ENCODE results near the gene CLDN9. TPM values are rescaled to one million over a fixed set of nuclear protein-coding genes. Genes with fewer than 3 reads are reported as not detected.

The CLDN9 gene
- total RNA-seq, 1 experiment from 2014 or later, result not detected

DNA sequence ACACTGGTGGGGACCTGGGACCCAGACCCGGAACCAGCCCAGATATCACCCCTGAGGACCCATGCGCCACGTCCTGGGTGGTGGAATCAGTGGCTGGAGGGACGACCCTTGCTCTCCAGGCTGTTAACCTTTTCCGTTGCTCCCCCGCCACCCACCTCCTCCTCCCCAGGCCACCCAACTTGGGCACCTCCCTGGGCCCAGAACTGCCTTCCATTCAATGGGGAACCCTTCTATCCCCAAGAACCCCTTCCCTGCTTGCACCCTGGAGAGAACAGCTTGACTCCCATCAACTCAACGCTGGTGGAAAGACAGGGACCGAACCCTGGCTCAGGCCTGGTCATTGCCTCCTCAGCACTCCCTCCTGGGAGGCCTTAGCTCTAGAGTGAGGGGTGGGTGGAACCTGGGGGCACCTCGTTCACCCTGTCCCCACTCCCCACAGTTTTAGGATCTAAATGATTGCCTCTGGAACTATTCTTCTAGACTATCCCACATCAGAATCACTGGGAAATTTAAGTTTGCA, 47.1 kb downstream of the CLDN9 start:
- Histone ChIP-seq H3K4me3 (ENCODE audit: low read length) (peak overlapping the region; percentile 91), H3K27ac (ENCODE audit: low read length) (no peak overlapping the region)

DNA sequence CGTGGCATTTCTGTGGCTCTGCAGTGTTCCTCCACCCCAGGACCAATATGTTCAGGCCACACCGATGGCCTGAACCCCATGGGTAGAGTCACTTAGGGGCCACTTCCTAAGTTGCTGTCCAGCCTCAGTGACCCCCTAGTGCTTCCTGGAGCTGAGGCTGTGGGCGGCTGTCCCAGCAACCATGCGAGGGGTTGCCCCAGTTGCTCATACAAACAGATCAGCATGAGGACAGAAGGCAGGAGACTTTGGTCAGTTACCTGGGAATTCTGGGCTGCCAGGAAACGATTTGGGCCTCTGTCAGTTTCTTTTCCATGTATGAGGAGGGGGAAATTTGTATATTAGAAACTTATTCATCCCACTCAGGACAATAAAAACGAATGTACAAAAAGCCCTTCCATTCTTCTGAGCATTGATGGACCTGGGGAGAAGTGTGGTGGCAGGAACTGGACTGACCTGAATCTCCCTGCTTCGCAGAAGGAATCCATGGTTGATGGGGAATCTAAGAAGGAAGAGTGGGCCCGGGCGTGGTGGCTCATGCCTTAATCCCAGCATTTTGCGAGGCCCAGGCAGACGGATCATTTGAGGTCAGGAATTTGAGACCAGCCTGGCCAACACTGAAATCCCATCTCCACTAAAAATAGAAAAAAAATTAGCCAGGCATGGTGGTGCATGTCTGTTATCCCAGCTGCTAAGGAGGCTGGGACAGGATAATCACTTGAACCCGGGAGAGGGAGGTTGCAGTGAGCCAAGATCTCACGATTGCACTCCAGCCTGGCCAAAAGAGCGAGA, 47.8 kb downstream of the CLDN9 start:
- Histone ChIP-seq H3K27ac (ENCODE audit: low read length) (no peak overlapping the region), H3K36me3 (ENCODE audit: insufficient read depth, low read length) (no peaks in the 10 kb centered on the region), H3K9me2 (replicated peaks; ENCODE audit: insufficient read depth, low read length) (no peaks in the 10 kb centered on the region), H3K27me3 (ENCODE audit: low read length) (no peaks in the 10 kb centered on the region), H2AFZ (ENCODE audit: low read length) (no peak overlapping the region), H3K79me2 (ENCODE audit: low read length) (no peaks in the 10 kb centered on the region), H3K4me2 (ENCODE audit: low read depth, low read length, poor library complexity, severe bottlenecking) (no peak overlapping the region), H4K20me1 (ENCODE audit: insufficient read depth, low read depth, low read length) (0 out of 2 replicates have a peak, but pooled peaks cover 11% of the 10 kb centered on the region), H3K4me3 (ENCODE audit: low read length) (no peak overlapping the region), H3K4me1 (ENCODE audit: low read length) (peaks cover 11% of the 10 kb centered on the region), H3K9me3 (ENCODE audit: low read length) (no peaks in the 10 kb centered on the region), H3K9ac (ENCODE audit: low read length) (no peak overlapping the region)
- no peak for DNase-seq

More for the DNA sequence above, 47.1 kb downstream of the CLDN9 start:
- H4K20me1 ChIP-seq (ENCODE audit: insufficient read depth, low read depth, low read length), result 0 out of 2 replicates have a peak, but pooled peaks cover 11% of the 10 kb centered on the region
- no peak for DNase-seq
- no peaks in the 10 kb centered on the region for H3K79me2 ChIP-seq (ENCODE audit: low read length)
- no peaks in the 10 kb centered on the region for H3K9me3 ChIP-seq (ENCODE audit: low read length)
- no peaks in the 10 kb centered on the region for H3K27me3 ChIP-seq (ENCODE audit: low read length)
- H3K4me1 ChIP-seq (ENCODE audit: low read length), result peaks cover 18% of the 10 kb centered on the region
- H2AFZ ChIP-seq (ENCODE audit: low read length), result peak overlapping the region; percentile 82; the same call in 1 of the 2 replicates
- no peaks in the 10 kb centered on the region for H3K9me2 ChIP-seq (replicated peaks; ENCODE audit: insufficient read depth, low read length)
- no peaks in the 10 kb centered on the region for H3K36me3 ChIP-seq (ENCODE audit: insufficient read depth, low read length)
- peak overlapping the region; percentile 95 for H3K9ac ChIP-seq (ENCODE audit: low read length)
- peak overlapping the region; percentile 90 for H3K4me2 ChIP-seq (ENCODE audit: low read depth, low read length, poor library complexity, severe bottlenecking)

DNA sequence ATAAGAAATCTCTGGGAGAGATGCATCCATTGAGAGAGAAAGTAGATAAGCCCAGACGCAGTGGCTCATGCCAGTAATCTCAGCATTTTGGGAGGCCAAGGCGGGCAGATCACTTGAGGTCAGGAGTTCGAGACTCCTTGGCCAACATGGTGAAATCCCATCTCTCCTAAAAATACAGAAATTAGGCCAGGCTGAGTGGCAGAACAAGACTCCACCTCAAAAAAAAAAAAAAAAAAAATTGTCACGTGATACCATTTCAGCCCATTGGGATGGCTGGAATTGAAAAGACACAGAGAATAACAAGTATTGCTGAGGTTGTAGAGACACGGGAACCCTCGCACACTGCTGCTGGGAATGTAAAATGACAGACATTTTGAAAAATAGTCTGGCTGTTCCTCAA, 49.8 kb downstream of the CLDN9 start:
- no peaks in the 10 kb centered on the region for H3K9me3 ChIP-seq (ENCODE audit: low read length)
- H3K4me2 ChIP-seq (ENCODE audit: low read depth, low read length, poor library complexity, severe bottlenecking), result no peak overlapping the region
- H3K9me2 ChIP-seq (replicated peaks; ENCODE audit: insufficient read depth, low read length), result no peaks in the 10 kb centered on the region
- no peak overlapping the region for H3K4me3 ChIP-seq (ENCODE audit: low read length)
- no peaks in the 10 kb centered on the region for H3K36me3 ChIP-seq (ENCODE audit: insufficient read depth, low read length)
- H3K4me1 ChIP-seq (ENCODE audit: low read length), result peaks cover 11% of the 10 kb centered on the region
- no peak overlapping the region for H2AFZ ChIP-seq (ENCODE audit: low read length)
- no peak for DNase-seq
- no peak overlapping the region for H3K27ac ChIP-seq (ENCODE audit: low read length)
- no peaks in the 10 kb centered on the region for H3K79me2 ChIP-seq (ENCODE audit: low read length)
- no peaks in the 10 kb centered on the region for H3K27me3 ChIP-seq (ENCODE audit: low read length)
- no peak overlapping the region for H3K9ac ChIP-seq (ENCODE audit: low read length)
- H4K20me1 ChIP-seq (ENCODE audit: insufficient read depth, low read depth, low read length), result 0 out of 2 replicates have a peak, but pooled peaks cover 9% of the 10 kb centered on the region

DNA sequence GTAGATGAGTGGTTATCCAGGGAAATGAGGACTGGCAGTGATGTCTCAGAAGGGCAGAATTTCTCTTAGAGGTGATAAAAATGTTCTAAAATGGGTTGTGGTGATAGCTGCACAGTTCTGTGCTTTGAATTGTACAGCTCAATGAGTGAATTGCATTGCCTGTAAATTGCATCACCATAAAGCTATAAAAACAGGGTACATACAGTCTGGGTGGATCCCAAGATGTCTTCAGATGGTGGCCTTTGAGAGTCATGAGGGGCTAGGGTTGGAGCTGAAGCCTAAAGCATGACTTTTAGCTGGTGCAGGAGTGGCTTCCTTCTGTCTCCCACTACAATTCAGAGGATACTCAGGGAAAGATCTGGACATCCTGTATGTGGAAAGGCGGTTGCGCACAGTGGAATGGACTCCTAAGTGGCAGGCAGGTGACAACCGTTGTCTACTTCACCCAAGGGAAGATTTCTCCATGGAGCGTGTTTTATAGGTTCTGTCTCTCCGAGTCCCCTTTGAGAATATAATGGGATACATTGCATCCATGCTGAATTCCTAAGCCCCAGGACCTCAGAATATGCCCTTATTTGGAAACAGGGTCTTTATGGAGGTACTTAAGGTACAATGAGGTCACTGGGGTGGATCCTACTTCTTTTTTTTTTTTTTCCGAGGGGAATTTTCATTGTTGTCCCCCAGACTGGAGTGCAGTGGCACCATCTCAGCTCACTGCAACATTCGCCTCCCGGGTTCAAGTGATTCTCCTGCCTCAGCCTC, 51.1 kb downstream of the CLDN9 start:
- no peak for DNase-seq
- no peak overlapping the region for H3K27ac ChIP-seq (ENCODE audit: low read length)
- no peak overlapping the region for H3K4me3 ChIP-seq (ENCODE audit: low read length)
- H3K4me2 ChIP-seq (ENCODE audit: low read depth, low read length, poor library complexity, severe bottlenecking), result no peak overlapping the region
- no peaks in the 10 kb centered on the region for H3K9me2 ChIP-seq (replicated peaks; ENCODE audit: insufficient read depth, low read length)
- no peaks in the 10 kb centered on the region for H4K20me1 ChIP-seq (ENCODE audit: insufficient read depth, low read depth, low read length)
- H3K36me3 ChIP-seq (ENCODE audit: insufficient read depth, low read length), result no peaks in the 10 kb centered on the region
- H2AFZ ChIP-seq (ENCODE audit: low read length), result no peak overlapping the region
- H3K79me2 ChIP-seq (ENCODE audit: low read length), result no peaks in the 10 kb centered on the region
- no peaks in the 10 kb centered on the region for H3K9me3 ChIP-seq (ENCODE audit: low read length)
- no peak overlapping the region for H3K9ac ChIP-seq (ENCODE audit: low read length)
- H3K27me3 ChIP-seq (ENCODE audit: low read length), result no peaks in the 10 kb centered on the region
- peaks cover 5% of the 10 kb centered on the region for H3K4me1 ChIP-seq (ENCODE audit: low read length)

Small RNA genes within 50 kb of the gene (small RNA-seq; reads per million reads assigned to genes)
- gene LINC00514, result not detected

Other genes with a start within 250 kb of the CLDN9 start
- 336 and 358 TPM in 2 replicates for gene ELOB, start 235.6 kb upstream of the CLDN9 start, total RNA-seq (2014; rRNA removed; shearing (Covaris generic); ENCODE audit: low replicate concordance)
- gene PRSS33, start 225.4 kb upstream of the CLDN9 start, total RNA-seq (2014; rRNA removed; shearing (Covaris generic); ENCODE audit: low replicate concordance), result not detected in 2 replicates
- gene PRSS41, start 214.5 kb upstream of the CLDN9 start, total RNA-seq (2014; rRNA removed; shearing (Covaris generic); ENCODE audit: low replicate concordance), result not detected in 2 replicates
- not detected in 2 replicates for gene PRSS21, start 195.7 kb upstream of the CLDN9 start, total RNA-seq (2014; rRNA removed; shearing (Covaris generic); ENCODE audit: low replicate concordance)
- not detected in 2 replicates for gene ZG16B, start 182.6 kb upstream of the CLDN9 start, total RNA-seq (2014; rRNA removed; shearing (Covaris generic); ENCODE audit: low replicate concordance)
- not detected in 2 replicates for gene PRSS22, start 154.8 kb upstream of the CLDN9 start, total RNA-seq (2014; rRNA removed; shearing (Covaris generic); ENCODE audit: low replicate concordance)
- 63.5 and 85.1 TPM in 2 replicates for gene FLYWCH2, start 129.7 kb upstream of the CLDN9 start, total RNA-seq (2014; rRNA removed; shearing (Covaris generic); ENCODE audit: low replicate concordance)
- gene FLYWCH1, start 101.0 kb upstream of the CLDN9 start, total RNA-seq (2014; rRNA removed; shearing (Covaris generic); ENCODE audit: low replicate concordance), result 11.0 and 22.7 TPM in 2 replicates
- gene KREMEN2, start 48.6 kb upstream of the CLDN9 start, total RNA-seq (2014; rRNA removed; shearing (Covaris generic); ENCODE audit: low replicate concordance), result 3.4 and 8.5 TPM in 2 replicates
- gene PAQR4, start 43.6 kb upstream of the CLDN9 start, total RNA-seq (2014; rRNA removed; shearing (Covaris generic); ENCODE audit: low replicate concordance), result 30.7 and 44.0 TPM in 2 replicates
- gene PKMYT1, start 32.5 kb upstream of the CLDN9 start, total RNA-seq (2014; rRNA removed; shearing (Covaris generic); ENCODE audit: low replicate concordance), result 17.6 and 30.3 TPM in 2 replicates
- not detected in 2 replicates for gene CLDN6, start 5.3 kb downstream of the CLDN9 start, total RNA-seq (2014; rRNA removed; shearing (Covaris generic); ENCODE audit: low replicate concordance)
- 4.9 and 9.4 TPM in 2 replicates for gene TNFRSF12A, start 7.4 kb downstream of the CLDN9 start, total RNA-seq (2014; rRNA removed; shearing (Covaris generic); ENCODE audit: low replicate concordance)
- 51.7 and 67.8 TPM in 2 replicates for gene HCFC1R1, start 11.0 kb downstream of the CLDN9 start, total RNA-seq (2014; rRNA removed; shearing (Covaris generic); ENCODE audit: low replicate concordance)
- 20.0 and 35.8 TPM in 2 replicates for gene THOC6, start 11.1 kb downstream of the CLDN9 start, total RNA-seq (2014; rRNA removed; shearing (Covaris generic); ENCODE audit: low replicate concordance)
- gene BICDL2, start 24.0 kb downstream of the CLDN9 start, total RNA-seq (2014; rRNA removed; shearing (Covaris generic); ENCODE audit: low replicate concordance), result not detected in 2 replicates
- 0.15 and 0.47 TPM in 2 replicates for gene MMP25, start 33.6 kb downstream of the CLDN9 start, total RNA-seq (2014; rRNA removed; shearing (Covaris generic); ENCODE audit: low replicate concordance)
- gene IL32, start 52.7 kb downstream of the CLDN9 start, total RNA-seq (2014; rRNA removed; shearing (Covaris generic); ENCODE audit: low replicate concordance), result not detected in 2 replicates
- not detected in 2 replicates for gene ZSCAN10, start 86.4 kb downstream of the CLDN9 start, total RNA-seq (2014; rRNA removed; shearing (Covaris generic); ENCODE audit: low replicate concordance)
- gene ZNF205, start 99.7 kb downstream of the CLDN9 start, total RNA-seq (2014; rRNA removed; shearing (Covaris generic); ENCODE audit: low replicate concordance), result not detected in 2 replicates
- 2.0 and 8.0 TPM in 2 replicates for gene ZNF213, start 122.1 kb downstream of the CLDN9 start, total RNA-seq (2014; rRNA removed; shearing (Covaris generic); ENCODE audit: low replicate concordance)
- not detected in 2 replicates for gene OR1F1, start 175.3 kb downstream of the CLDN9 start, total RNA-seq (2014; rRNA removed; shearing (Covaris generic); ENCODE audit: low replicate concordance)
- 8.5 and 12.1 TPM in 2 replicates for gene ZNF200, start 222.2 kb downstream of the CLDN9 start, total RNA-seq (2014; rRNA removed; shearing (Covaris generic); ENCODE audit: low replicate concordance)
- gene MEFV, start 243.7 kb downstream of the CLDN9 start, total RNA-seq (2014; rRNA removed; shearing (Covaris generic); ENCODE audit: low replicate concordance), result not detected in 2 replicates